ENCODE data around the gene FHIT.

FHIT gene

GRCh38 chr3:60226912-60227311 lies 1024.3 kb downstream of the FHIT start:
- no peaks in the 10 kb centered on the region for H3K9me3 ChIP-seq (ENCODE audit: insufficient read depth, low read length)
- TF ChIP-seq SUZ12 (IDR thresholded peaks at IDR 0.05; ENCODE audit: extremely low read depth, insufficient read depth, insufficient read length), result no peak
- no peak for TF ChIP-seq ZNF274 (IDR thresholded peaks at IDR 0.05; ENCODE audit: low read depth, low read length)
- no peak for TF ChIP-seq YY1 (IDR thresholded peaks at IDR 0.05; ENCODE audit: insufficient read depth, insufficient read length)
- no peaks in the 10 kb centered on the region for H3K36me3 ChIP-seq (ENCODE audit: insufficient read depth, insufficient read length, low read length)
- no peak overlapping the region for H3K4me3 ChIP-seq (ENCODE audit: insufficient read length, low read depth)
- H3K9ac ChIP-seq (ENCODE audit: insufficient read length, low read depth), result no peak overlapping the region
- no peaks in the 10 kb centered on the region for H3K4me1 ChIP-seq (ENCODE audit: insufficient read depth, insufficient read length)
- H3K27me3 ChIP-seq (ENCODE audit: insufficient read depth, insufficient read length), result no peaks in the 10 kb centered on the region
- DNase-seq (ENCODE audit: low read depth, low spot score), result no peak

DNA sequence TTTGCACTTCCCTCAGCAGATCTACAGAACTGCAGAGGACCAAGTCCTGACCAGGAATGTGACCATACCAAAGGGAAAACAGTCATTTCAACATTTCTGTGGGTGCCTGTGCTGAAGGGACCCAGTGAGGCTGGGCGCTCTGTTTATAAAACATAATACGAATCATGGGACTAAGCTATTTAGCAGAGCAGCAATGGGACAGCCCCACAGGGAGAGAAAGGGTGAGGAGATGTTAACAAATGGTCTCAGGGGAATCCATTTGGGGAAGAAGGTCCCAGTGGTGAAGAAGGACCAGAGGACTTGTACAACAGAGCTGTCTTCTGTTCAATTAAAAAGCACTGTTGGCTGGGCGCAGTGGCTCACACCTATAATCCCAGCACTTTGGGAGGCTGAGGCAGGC lies 1025.4 kb downstream of the FHIT start:
- DNase-seq (ENCODE audit: low read depth, low spot score), result no peak
- Histone ChIP-seq H3K4me3 (ENCODE audit: insufficient read length, low read depth) (no peak overlapping the region), H3K27me3 (ENCODE audit: insufficient read depth, insufficient read length) (no peaks in the 10 kb centered on the region), H3K9ac (ENCODE audit: insufficient read length, low read depth) (no peak overlapping the region), H3K4me1 (ENCODE audit: insufficient read depth, insufficient read length) (no peaks in the 10 kb centered on the region), H3K36me3 (ENCODE audit: insufficient read depth, insufficient read length, low read length) (no peaks in the 10 kb centered on the region), H3K9me3 (ENCODE audit: insufficient read depth, low read length) (no peaks in the 10 kb centered on the region)
- TF ChIP-seq ZNF274 (IDR thresholded peaks at IDR 0.05; ENCODE audit: low read depth, low read length), result no peak
- no peak for TF ChIP-seq SUZ12 (IDR thresholded peaks at IDR 0.05; ENCODE audit: extremely low read depth, insufficient read depth, insufficient read length)
- TF ChIP-seq YY1 (IDR thresholded peaks at IDR 0.05; ENCODE audit: insufficient read depth, insufficient read length), result no peak

DNA sequence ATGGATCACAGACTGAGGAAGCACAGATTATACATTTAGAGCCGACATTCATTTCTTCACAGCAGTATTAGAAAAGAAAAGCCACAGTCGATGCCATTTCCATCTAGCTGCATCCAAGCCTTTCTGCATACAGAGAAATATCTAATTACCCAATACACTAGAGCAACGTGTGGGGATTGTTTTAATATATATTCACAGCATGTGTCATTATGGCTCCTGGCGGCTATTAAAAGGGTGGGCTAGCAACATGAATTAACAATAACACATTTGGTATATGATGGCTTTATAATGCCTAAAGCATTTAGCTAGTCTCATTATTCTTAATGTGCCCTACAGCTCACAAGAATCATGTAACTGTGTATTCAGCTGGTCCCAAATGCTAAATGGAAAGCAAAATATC lies 1030.5 kb downstream of the FHIT start:
- no peaks in the 10 kb centered on the region for H3K4me1 ChIP-seq (ENCODE audit: insufficient read depth, insufficient read length)

DNA sequence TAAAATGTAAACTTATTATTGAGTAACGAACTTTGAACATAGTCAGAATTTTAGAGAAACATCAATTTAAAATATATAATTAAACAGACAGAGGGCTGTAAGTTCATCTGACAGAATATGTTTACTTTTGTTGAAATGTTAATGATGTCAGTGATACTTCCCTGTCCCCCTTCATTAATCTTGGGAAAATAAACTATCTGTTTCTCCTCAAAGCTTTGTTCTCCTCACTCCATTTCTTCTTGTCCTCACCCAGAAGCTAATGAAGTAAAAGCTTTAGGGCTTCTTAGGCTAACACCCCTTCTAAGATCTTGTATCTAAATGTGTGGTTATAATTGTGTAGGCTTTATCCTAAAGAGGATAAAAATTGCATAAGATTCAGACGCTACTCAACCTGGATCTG lies 1031.8 kb downstream of the FHIT start:
- H3K36me3 ChIP-seq (ENCODE audit: insufficient read depth, insufficient read length, low read length), result no peaks in the 10 kb centered on the region

More for the DNA sequence above, 1030.5 kb downstream of the FHIT start:
- Histone ChIP-seq H3K9ac (ENCODE audit: insufficient read length, low read depth) (no peak overlapping the region), H3K4me3 (ENCODE audit: insufficient read length, low read depth) (no peak overlapping the region), H3K27me3 (ENCODE audit: insufficient read depth, insufficient read length) (no peaks in the 10 kb centered on the region), H3K9me3 (ENCODE audit: insufficient read depth, low read length) (no peaks in the 10 kb centered on the region), H3K36me3 (ENCODE audit: insufficient read depth, insufficient read length, low read length) (no peaks in the 10 kb centered on the region)
- TF ChIP-seq YY1 (IDR thresholded peaks at IDR 0.05; ENCODE audit: insufficient read depth, insufficient read length) (no peak), SUZ12 (IDR thresholded peaks at IDR 0.05; ENCODE audit: extremely low read depth, insufficient read depth, insufficient read length) (no peak), ZNF274 (IDR thresholded peaks at IDR 0.05; ENCODE audit: low read depth, low read length) (no peak)
- DNase-seq (ENCODE audit: low read depth, low spot score), result no peak

GRCh38 chr3:60217156-60217911 lies 1033.9 kb downstream of the FHIT start:
- no peaks in the 10 kb centered on the region for H3K36me3 ChIP-seq (ENCODE audit: insufficient read depth, insufficient read length, low read length)
- H3K9me3 ChIP-seq (ENCODE audit: insufficient read depth, low read length), result no peaks in the 10 kb centered on the region
- no peaks in the 10 kb centered on the region for H3K4me1 ChIP-seq (ENCODE audit: insufficient read depth, insufficient read length)
- H3K4me3 ChIP-seq (ENCODE audit: insufficient read length, low read depth), result no peak overlapping the region
- TF ChIP-seq ZNF274 (IDR thresholded peaks at IDR 0.05; ENCODE audit: low read depth, low read length) (no peak), SUZ12 (IDR thresholded peaks at IDR 0.05; ENCODE audit: extremely low read depth, insufficient read depth, insufficient read length) (no peak), YY1 (IDR thresholded peaks at IDR 0.05; ENCODE audit: insufficient read depth, insufficient read length) (no peak)
- no peak overlapping the region for H3K9ac ChIP-seq (ENCODE audit: insufficient read length, low read depth)
- no peak for DNase-seq (ENCODE audit: low read depth, low spot score)
- H3K27me3 ChIP-seq (ENCODE audit: insufficient read depth, insufficient read length), result no peaks in the 10 kb centered on the region

More for the DNA sequence above, 1031.8 kb downstream of the FHIT start:
- TF ChIP-seq YY1 (IDR thresholded peaks at IDR 0.05; ENCODE audit: insufficient read depth, insufficient read length) (no peak), SUZ12 (IDR thresholded peaks at IDR 0.05; ENCODE audit: extremely low read depth, insufficient read depth, insufficient read length) (no peak), ZNF274 (IDR thresholded peaks at IDR 0.05; ENCODE audit: low read depth, low read length) (no peak)
- H3K9ac ChIP-seq (ENCODE audit: insufficient read length, low read depth), result no peak overlapping the region
- H3K9me3 ChIP-seq (ENCODE audit: insufficient read depth, low read length), result no peaks in the 10 kb centered on the region
- no peaks in the 10 kb centered on the region for H3K27me3 ChIP-seq (ENCODE audit: insufficient read depth, insufficient read length)
- DNase-seq (ENCODE audit: low read depth, low spot score), result no peak
- no peak overlapping the region for H3K4me3 ChIP-seq (ENCODE audit: insufficient read length, low read depth)
- no peaks in the 10 kb centered on the region for H3K4me1 ChIP-seq (ENCODE audit: insufficient read depth, insufficient read length)

DNA sequence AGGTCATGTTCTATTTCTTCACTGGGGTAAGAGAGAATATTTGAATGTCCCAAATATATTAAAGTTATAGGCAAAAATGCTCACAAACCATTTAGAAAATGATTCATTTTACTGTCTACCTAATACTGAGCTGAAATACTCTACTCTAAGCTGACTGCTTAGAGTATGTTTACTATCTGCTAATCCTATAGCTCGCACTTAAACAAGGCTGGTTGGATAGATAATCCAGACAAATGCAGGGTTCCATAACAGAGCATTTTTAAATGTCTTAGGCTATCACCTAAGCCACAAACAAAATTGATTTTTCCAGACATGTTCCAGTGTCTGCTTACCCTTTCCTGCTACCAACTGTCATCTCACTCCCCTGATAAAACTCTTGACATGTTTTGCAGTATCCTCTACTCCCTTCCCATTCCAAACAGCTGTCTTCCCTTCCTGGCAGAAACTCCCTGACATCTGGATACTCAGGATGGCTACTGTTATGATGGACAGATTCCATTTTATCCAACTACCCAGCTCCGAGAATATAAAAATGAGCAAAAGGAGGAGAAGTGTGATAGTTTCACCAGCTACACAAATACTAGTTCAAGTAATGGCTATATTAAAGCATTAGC lies 1034.7 kb downstream of the FHIT start:
- H3K9me3 ChIP-seq (ENCODE audit: insufficient read depth, low read length), result no peaks in the 10 kb centered on the region
- no peaks in the 10 kb centered on the region for H3K27me3 ChIP-seq (ENCODE audit: insufficient read depth, insufficient read length)
- no peak overlapping the region for H3K9ac ChIP-seq (ENCODE audit: insufficient read length, low read depth)
- no peak for TF ChIP-seq SUZ12 (IDR thresholded peaks at IDR 0.05; ENCODE audit: extremely low read depth, insufficient read depth, insufficient read length)
- TF ChIP-seq ZNF274 (IDR thresholded peaks at IDR 0.05; ENCODE audit: low read depth, low read length), result no peak
- TF ChIP-seq YY1 (IDR thresholded peaks at IDR 0.05; ENCODE audit: insufficient read depth, insufficient read length), result no peak
- no peaks in the 10 kb centered on the region for H3K36me3 ChIP-seq (ENCODE audit: insufficient read depth, insufficient read length, low read length)
- DNase-seq (ENCODE audit: low read depth, low spot score), result no peak
- no peak overlapping the region for H3K4me3 ChIP-seq (ENCODE audit: insufficient read length, low read depth)
- H3K4me1 ChIP-seq (ENCODE audit: insufficient read depth, insufficient read length), result no peaks in the 10 kb centered on the region

DNA sequence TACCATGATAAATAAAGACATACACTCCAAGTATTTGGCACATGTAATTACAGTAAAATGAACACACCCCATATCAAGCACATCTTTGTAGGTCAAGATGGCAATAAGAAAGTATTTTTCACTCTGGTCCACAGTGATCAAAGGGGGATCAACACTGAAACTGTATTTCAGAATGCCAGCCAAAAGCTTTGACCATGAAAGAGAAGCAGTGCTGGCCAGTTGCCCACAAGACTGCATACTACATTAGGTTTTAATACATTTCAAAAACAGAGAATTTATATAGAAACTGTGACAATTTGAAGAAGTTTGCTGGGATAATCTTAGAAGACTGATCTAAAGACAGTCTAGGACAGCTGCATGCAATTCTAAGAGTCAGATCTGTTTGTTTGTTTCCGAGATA lies 1035.3 kb downstream of the FHIT start:
- Histone ChIP-seq H3K4me1 (ENCODE audit: insufficient read depth, insufficient read length) (no peaks in the 10 kb centered on the region), H3K9me3 (ENCODE audit: insufficient read depth, low read length) (no peaks in the 10 kb centered on the region), H3K27me3 (ENCODE audit: insufficient read depth, insufficient read length) (no peaks in the 10 kb centered on the region), H3K9ac (ENCODE audit: insufficient read length, low read depth) (no peak overlapping the region), H3K4me3 (ENCODE audit: insufficient read length, low read depth) (no peak overlapping the region), H3K36me3 (ENCODE audit: insufficient read depth, insufficient read length, low read length) (no peaks in the 10 kb centered on the region)
- DNase-seq (ENCODE audit: low read depth, low spot score), result no peak
- no peak for TF ChIP-seq ZNF274 (IDR thresholded peaks at IDR 0.05; ENCODE audit: low read depth, low read length)
- TF ChIP-seq YY1 (IDR thresholded peaks at IDR 0.05; ENCODE audit: insufficient read depth, insufficient read length), result no peak
- no peak for TF ChIP-seq SUZ12 (IDR thresholded peaks at IDR 0.05; ENCODE audit: extremely low read depth, insufficient read depth, insufficient read length)
